ENCODE measurements around the gene NR3C2. TPM values are rescaled to one million over a fixed set of nuclear protein-coding genes. Genes with fewer than 3 reads are reported as not detected.

NR3C2 gene
- total RNA-seq, 1 experiment from 2014 or later = 2.7 TPM

DNA sequence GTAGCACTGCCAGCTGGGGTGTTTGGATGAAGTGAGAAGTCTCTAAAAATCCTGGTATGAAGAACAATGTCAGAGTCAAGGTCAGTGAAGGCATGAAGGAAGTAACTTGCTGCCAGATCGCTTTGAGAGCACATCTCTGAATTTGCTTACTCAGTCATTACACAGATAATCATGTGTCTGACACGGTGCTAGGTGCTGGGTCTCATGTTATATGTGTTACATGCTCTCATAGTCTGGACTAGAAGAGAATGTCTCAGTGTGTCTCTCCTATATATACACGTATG is 372.4 kb downstream of the NR3C2 start:
- TF ChIP-seq EZH2 (IDR thresholded peaks at IDR 0.05) (no peak), POLR2AphosphoS5 (IDR thresholded peaks at IDR 0.05; ENCODE audit: low read depth, low read length) (no peak), RAD21 (IDR thresholded peaks at IDR 0.05; ENCODE audit: low read depth) (no peak), SIN3A (IDR thresholded peaks at IDR 0.05; ENCODE audit: low read depth) (no peak), FOSL1 (IDR thresholded peaks at IDR 0.05; ENCODE audit: low read depth) (no peak), SP1 (IDR thresholded peaks at IDR 0.05; ENCODE audit: low read depth) (no peak), TCF7L2 (IDR thresholded peaks at IDR 0.05; ENCODE audit: borderline replicate concordance, extremely low read depth, insufficient read depth, insufficient read length) (no peak), ZNF274 (IDR thresholded peaks at IDR 0.05; ENCODE audit: low read depth, low read length) (no peak), ATF3 (IDR thresholded peaks at IDR 0.05) (no peak), ZBTB33 (IDR thresholded peaks at IDR 0.05; ENCODE audit: extremely low read depth, insufficient replicate concordance, low read length) (no peak), REST (IDR thresholded peaks at IDR 0.05; ENCODE audit: low read depth) (no peak), YY1 (IDR thresholded peaks at IDR 0.05; ENCODE audit: extremely low read depth, insufficient replicate concordance, low read depth, low read length) (no peak)
- TF ChIP-seq, protein P1, sequence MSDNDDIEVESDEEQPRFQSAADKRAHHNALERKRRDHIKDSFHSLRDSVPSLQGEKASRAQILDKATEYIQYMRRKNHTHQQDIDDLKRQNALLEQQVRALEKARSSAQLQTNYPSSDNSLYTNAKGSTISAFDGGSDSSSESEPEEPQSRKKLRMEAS (IDR thresholded peaks at IDR 0.05) = no peak
- no TSS peak for BruUV-seq (replicated peaks)
- DNase-seq (ENCODE audit: low read depth, low spot score) = no peak
- no peaks in the 10 kb centered on the region for H3K9me2 ChIP-seq (ENCODE audit: insufficient read depth)
- H3K4me2 ChIP-seq (ENCODE audit: low read length) = no peak overlapping the region
- no peaks in the 10 kb centered on the region for H3K27me3 ChIP-seq (ENCODE audit: insufficient read depth, low read length)
- H3K4me3 ChIP-seq (replicated peaks in 1 of 2; ENCODE audit: low read depth in 1 of 2, low read length in 2 of 2) = no peak overlapping the region
- H3K79me2 ChIP-seq (ENCODE audit: insufficient read depth, low read length) = no peaks in the 10 kb centered on the region
- H3K36me3 ChIP-seq (ENCODE audit: control insufficient read depth in 1 of 2, insufficient read depth in 2 of 2, low read length in 2 of 2) = no peaks in the 10 kb centered on the region; a peak in 1 of 4 replicates
- POLR2A ChIA-PET = no interaction called here
- H3K4me1 ChIP-seq (ENCODE audit: control insufficient read depth in 1 of 2, insufficient read depth in 2 of 2, low read length in 2 of 2) = no peaks in the 10 kb centered on the region
- no peak overlapping the region for H3K9ac ChIP-seq (ENCODE audit: low read length)
- intact Hi-C loops (cut with micrococcal nuclease) = no loop called here
- ATAC-seq = no peak
- CTCF ChIA-PET = no interaction called here
- RAD21 ChIA-PET (ENCODE audit: low non-redundant PET in 1 of 2, low total read pairs in 2 of 2, uncharacterized antibody in 2 of 2, unreplicated experiment in 2 of 2) = no interaction called here
- no peaks in the 10 kb centered on the region for H4K20me1 ChIP-seq (ENCODE audit: insufficient read depth)
- 0 out of 4 replicates have a peak, but pooled peaks cover 0 to 3% of the 10 kb centered on the region in 2 experiments for H3K9me3 ChIP-seq (ENCODE audit: control insufficient read depth in 1 of 2, insufficient read depth in 1 of 2, low read depth in 1 of 2, low read length in 2 of 2)
- no peak overlapping the region for H2AFZ ChIP-seq (ENCODE audit: low read depth, low read length, poor library complexity, severe bottlenecking)
- no peak overlapping the region for H3K27ac ChIP-seq (ENCODE audit: low read depth, low read length)
